IMR-90 (cell line): Measurements from ENCODE around the gene CDC5L.

Experiments
- CEBPB ChIP-seq: IDR thresholded peaks from 2 replicates; pipeline ENCODE4 v1.6.1; 2012; ENCODE audit warnings: low read depth, low read length, improper control_type of control experiment
- CTCF ChIP-seq: conservative IDR thresholded peaks from 2 replicates; pipeline ENCODE4 v1.5.1; 2012; ENCODE audit warnings: mild to moderate bottlenecking, low read depth, low read length, improper control_type of control experiment
- ELK1 ChIP-seq: fragments of 150-350 bp; IDR thresholded peaks from 2 replicates; pipeline ENCODE4 v1.6.1; 2016; ENCODE audit warnings: low read depth, mild to moderate bottlenecking, low read length, moderate library complexity, borderline replicate concordance
- MAFK ChIP-seq: IDR thresholded peaks from 2 replicates; pipeline ENCODE4 v1.6.1; 2012; ENCODE audit warnings: low read depth, low read length, improper control_type of control experiment
- POLR2A ChIP-seq: IDR thresholded peaks from 2 replicates; pipeline ENCODE4 v1.6.1; 2012; ENCODE audit warnings: mild to moderate bottlenecking, low read depth, low read length
- RAD21 ChIP-seq: IDR thresholded peaks from 2 replicates; pipeline ENCODE4 v1.6.1; 2012; ENCODE audit warnings: low read length, improper control_type of control experiment
- RCOR1 ChIP-seq: IDR thresholded peaks from 2 replicates; pipeline ENCODE4 v1.6.1; 2012; ENCODE audit warnings: mild to moderate bottlenecking, low read length, improper control_type of control experiment; ENCODE audit not compliant: insufficient replicate concordance
- SMC3 ChIP-seq: fragments of 150-350 bp; IDR thresholded peaks from 2 replicates; pipeline ENCODE4 v1.6.1; 2016; ENCODE audit warnings: low read depth, mild to moderate bottlenecking, antibody characterized with exemption, low read length, moderate library complexity
- USF2 ChIP-seq: fragments of 150-350 bp; IDR thresholded peaks from 2 replicates; pipeline ENCODE4 v1.6.1; 2017; ENCODE audit warnings: mild to moderate bottlenecking, antibody characterized with exemption, low read length, low read depth

- peak; percentile 78 for TF ChIP-seq CTCF
- TF ChIP-seq CEBPB = no peak
- no peak for TF ChIP-seq RCOR1
- TF ChIP-seq RAD21 = peak; percentile 71
- TF ChIP-seq MAFK = no peak
- TF ChIP-seq POLR2A = no peak
- TF ChIP-seq ELK1 = no peak
- TF ChIP-seq USF2 = no peak
- peak; percentile 79 for TF ChIP-seq SMC3
These were observed 68.8 kb downstream of the CDC5L start for GRCh38 chr6:44456070-44456965.
